Astrocyte (in vitro differentiated cells and primary cell): ENCODE results near the gene CDC42BPA. TPM values are rescaled to one million over a fixed set of nuclear protein-coding genes. Genes with fewer than 3 reads are reported as not detected.

Experiments used
- DNase-seq: peaks from one replicate; pipeline ENCODE4 v3.0.0-alpha.2; 2010; ENCODE audit warnings: low read depth
- FAIRE-seq: peaks from 2 replicates; lab custom pipeline; 2011; peaks lifted over from hg19 to GRCh38; lab: Jason Lieb, UNC
- H2AFZ ChIP-seq: 2 replicates; pipeline ENCODE4 v1.6.0; 2012; ENCODE audit warnings: low read depth, low read length, inconsistent platforms
- H3K27ac ChIP-seq: 2 replicates; pipeline ENCODE4 v1.5.1; 2011; ENCODE audit warnings: low read depth, low read length, inconsistent platforms
- H3K27me3 ChIP-seq: 2 replicates; pipeline ENCODE4 v1.6.0; 2011; ENCODE audit warnings: low read length, inconsistent platforms; ENCODE audit not compliant: insufficient read depth
- H3K36me3 ChIP-seq: 2 replicates; pipeline ENCODE4 v1.5.1; 2011; ENCODE audit warnings: low read length, inconsistent platforms; ENCODE audit not compliant: insufficient read depth
- H3K4me1 ChIP-seq: 2 replicates; pipeline ENCODE4 v1.5.1; 2011; ENCODE audit warnings: low read length, inconsistent platforms; ENCODE audit not compliant: insufficient read depth
- H3K4me2 ChIP-seq: 2 replicates; pipeline ENCODE4 v1.6.0; 2012; ENCODE audit warnings: low read length, inconsistent platforms
- H3K4me3 ChIP-seq: 2 replicates; pipeline ENCODE4 v1.5.1; 2011; ENCODE audit warnings: low read depth, mild to moderate bottlenecking, low read length, inconsistent platforms; ENCODE audit not compliant: insufficient read depth
- H3K79me2 ChIP-seq: 2 replicates; pipeline ENCODE4 v1.6.0; 2012; ENCODE audit warnings: mild to moderate bottlenecking, low read length, inconsistent platforms; ENCODE audit not compliant: insufficient read depth
- H3K9ac ChIP-seq: 2 replicates; pipeline ENCODE4 v1.6.0; 2012; ENCODE audit warnings: mild to moderate bottlenecking, low read length, inconsistent platforms
- H3K9me3 ChIP-seq: 2 replicates; pipeline ENCODE4 v1.5.1; 2012; ENCODE audit warnings: low read depth, mild to moderate bottlenecking, low read length, inconsistent platforms; ENCODE audit not compliant: insufficient read depth
- H4K20me1 ChIP-seq: 2 replicates; pipeline ENCODE4 v1.6.0; 2012; ENCODE audit warnings: low read length, inconsistent platforms; ENCODE audit not compliant: insufficient read depth
- H3K27ac Mint-ChIP-seq: one replicate; pipeline ENCODE4 v1.8.0; 2021; ENCODE audit warnings: mild to moderate bottlenecking, mixed read lengths; ENCODE audit not compliant: unreplicated experiment
- H3K27me3 Mint-ChIP-seq: one replicate; pipeline ENCODE4 v1.8.0; 2021; ENCODE audit warnings: low read depth, mixed read lengths; ENCODE audit not compliant: unreplicated experiment
- H3K36me3 Mint-ChIP-seq: one replicate; pipeline ENCODE4 v1.8.0; 2021; ENCODE audit warnings: low read depth, mixed read lengths; ENCODE audit not compliant: unreplicated experiment
- H3K4me1 Mint-ChIP-seq: one replicate; pipeline ENCODE4 v1.8.0; 2021; ENCODE audit warnings: low read depth, mixed read lengths; ENCODE audit not compliant: unreplicated experiment
- H3K4me3 Mint-ChIP-seq: one replicate; pipeline ENCODE4 v1.8.0; 2021; ENCODE audit warnings: mild to moderate bottlenecking, moderate library complexity, mixed read lengths; ENCODE audit not compliant: unreplicated experiment
- H3K9me3 Mint-ChIP-seq: one replicate; pipeline ENCODE4 v1.8.0; 2021; ENCODE audit warnings: mild to moderate bottlenecking, mixed read lengths; ENCODE audit not compliant: unreplicated experiment
- CTCF ChIP-seq: IDR thresholded peaks from 2 replicates; pipeline ENCODE4 v1.5.1; 2011; ENCODE audit warnings: low read depth, mild to moderate bottlenecking, inconsistent platforms, low read length, moderate library complexity; ENCODE audit not compliant: insufficient read depth
- EZH2 ChIP-seq: IDR thresholded peaks from 2 replicates; pipeline ENCODE4 v1.6.1; 2012; ENCODE audit warnings: mild to moderate bottlenecking, low read length, inconsistent platforms; ENCODE audit not compliant: insufficient read depth
- total RNA-seq: library from RNA; stranded (reverse); gene quantifications from 2 replicates; pipeline ENCODE4 v1.2.1, GENCODE V29; 2021

The CDC42BPA gene
- total RNA-seq, 1 donor from 2014 or later = 34.5 TPM

GRCh38 chr1:226952118-226952441 is 366.2 kb downstream of the CDC42BPA start:
- Histone ChIP-seq H3K9me3 (no peaks in the 10 kb centered on the region), H3K36me3 (no peaks in the 10 kb centered on the region), H3K9ac (no peak overlapping the region), H3K4me1 (no peaks in the 10 kb centered on the region), H3K79me2 (no peaks in the 10 kb centered on the region), H4K20me1 (no peaks in the 10 kb centered on the region), H3K27ac (no peak overlapping the region), H3K27me3 (no peaks in the 10 kb centered on the region), H2AFZ (no peak overlapping the region), H3K4me3 (no peak overlapping the region), H3K4me2 (no peak overlapping the region)
- TF ChIP-seq CTCF (no peak), EZH2 (no peak)
- no peak for FAIRE-seq
- Mint-ChIP-seq H3K4me1 (peaks cover 2% of the 10 kb centered on the region), H3K36me3 (peaks cover 2% of the 10 kb centered on the region), H3K27ac (no peak overlapping the region), H3K9me3 (peaks cover 2% of the 10 kb centered on the region), H3K4me3 (no peak overlapping the region), H3K27me3 (no peaks in the 10 kb centered on the region)
- DNase-seq = no peak

DNA sequence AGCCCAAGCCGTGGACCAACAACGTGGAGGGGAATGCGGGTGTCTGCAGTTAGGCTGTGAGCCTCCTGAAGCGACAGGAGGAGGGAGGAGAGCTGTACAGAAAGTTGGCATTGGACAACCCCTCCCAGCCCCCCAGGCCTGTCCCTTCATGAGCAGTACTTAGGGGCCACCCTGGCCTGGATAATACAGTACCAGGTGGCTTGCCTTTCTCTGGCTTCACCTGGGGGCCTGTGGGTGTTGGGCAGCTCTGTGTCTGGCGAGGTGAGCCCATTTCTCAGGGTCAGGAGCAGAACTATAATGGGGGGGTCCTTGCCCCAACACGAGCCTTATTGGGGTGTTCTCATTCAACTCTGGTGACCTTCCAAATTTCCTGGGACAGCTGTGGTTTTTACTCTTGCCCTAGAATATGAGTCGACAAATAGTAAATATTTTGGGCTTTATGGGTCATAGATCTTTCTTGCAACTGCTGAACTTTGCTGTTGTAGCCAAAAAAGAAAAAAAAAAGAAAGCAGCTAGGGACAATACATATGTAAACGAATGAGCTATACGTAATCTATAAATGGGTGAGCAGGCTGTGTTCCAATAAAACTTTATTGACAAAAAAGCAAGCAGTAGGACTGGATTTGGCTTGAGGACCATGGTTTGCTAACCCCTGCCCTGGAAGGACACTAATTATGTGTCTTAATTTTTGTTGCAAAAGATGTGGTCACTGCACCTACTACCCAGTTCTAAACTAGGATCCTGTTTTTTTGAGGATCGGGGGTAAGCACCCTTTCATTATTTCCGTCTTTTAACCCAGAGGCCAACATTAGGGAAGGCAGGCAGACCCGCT is 366.8 kb downstream of the CDC42BPA start:
- Mint-ChIP-seq H3K36me3 (peaks cover 2% of the 10 kb centered on the region), H3K4me1 (peaks cover 2% of the 10 kb centered on the region), H3K4me3 (no peak overlapping the region), H3K27me3 (no peaks in the 10 kb centered on the region), H3K27ac (no peak overlapping the region), H3K9me3 (peaks cover 2% of the 10 kb centered on the region)
- no peaks in the 10 kb centered on the region for H3K36me3 ChIP-seq
- H3K4me3 ChIP-seq = no peak overlapping the region
- no peaks in the 10 kb centered on the region for H3K9me3 ChIP-seq
- H3K27ac ChIP-seq = no peak overlapping the region
- H2AFZ ChIP-seq = no peak overlapping the region
- no peak overlapping the region for H3K9ac ChIP-seq
- no peak for DNase-seq
- FAIRE-seq = no peak
- no peaks in the 10 kb centered on the region for H3K27me3 ChIP-seq
- TF ChIP-seq CTCF = no peak
- no peak for TF ChIP-seq EZH2
- no peak overlapping the region for H3K4me2 ChIP-seq
- no peaks in the 10 kb centered on the region for H3K4me1 ChIP-seq
- H4K20me1 ChIP-seq = peaks cover 3% of the 10 kb centered on the region
- no peaks in the 10 kb centered on the region for H3K79me2 ChIP-seq

- Histone ChIP-seq H3K4me2 (no peak overlapping the region), H3K9ac (no peak overlapping the region), H3K79me2 (no peaks in the 10 kb centered on the region), H3K4me1 (no peaks in the 10 kb centered on the region), H3K27ac (no peak overlapping the region), H3K4me3 (no peak overlapping the region), H4K20me1 (peaks cover 6% of the 10 kb centered on the region), H3K9me3 (no peaks in the 10 kb centered on the region), H2AFZ (no peak overlapping the region), H3K36me3 (no peaks in the 10 kb centered on the region), H3K27me3 (no peaks in the 10 kb centered on the region)
- Mint-ChIP-seq H3K4me1 (peaks cover 2% of the 10 kb centered on the region), H3K27ac (no peak overlapping the region), H3K27me3 (no peaks in the 10 kb centered on the region), H3K9me3 (peaks cover 2% of the 10 kb centered on the region), H3K4me3 (no peak overlapping the region), H3K36me3 (peaks cover 2% of the 10 kb centered on the region)
- DNase-seq (no peak), FAIRE-seq (no peak)
- no peak for TF ChIP-seq EZH2
- no peak for TF ChIP-seq CTCF
These were observed 367.4 kb downstream of the CDC42BPA start for GRCh38 chr1:226950871-226951270.
